DND-41 (cell line): Measurements from ENCODE around the gene CD63.

Experiments
- ATAC-seq: fragments of 200-7000 bp; cut with Tn5 transposase; 3 replicates; pipeline ENCODE4 v1.9.1; 2021; ENCODE audit warnings: low read depth; ENCODE audit not compliant: insufficient read depth
- DNase-seq: peaks from one replicate; pipeline ENCODE4 v3.0.0-alpha.2; 2020
- H2AFZ ChIP-seq: 2 replicates; pipeline ENCODE4 v1.6.0; 2012; ENCODE audit warnings: low read depth, low read length
- H3K27ac ChIP-seq: 2 replicates; pipeline ENCODE4 v1.5.1; 2012; ENCODE audit warnings: low read length, inconsistent platforms
- H3K27me3 ChIP-seq: fragments of 200-600 bp; sonication (generic); 2 replicates; pipeline ENCODE4 v1.6.0; 2012; ENCODE audit warnings: low read length, mild to moderate bottlenecking, inconsistent platforms; ENCODE audit not compliant: insufficient read depth, poor library complexity
- H3K36me3 ChIP-seq: 2 replicates; pipeline ENCODE4 v1.5.1; 2012; ENCODE audit warnings: low read length, inconsistent platforms; ENCODE audit not compliant: insufficient read depth
- H3K4me1 ChIP-seq: 2 replicates; pipeline ENCODE4 v1.5.1; 2012; ENCODE audit warnings: mild to moderate bottlenecking, low read length; ENCODE audit not compliant: insufficient read depth
- H3K4me2 ChIP-seq: 2 replicates; pipeline ENCODE4 v1.6.0; 2012; ENCODE audit warnings: mild to moderate bottlenecking, moderate library complexity, low read length, inconsistent platforms; ENCODE audit not compliant: insufficient read depth
- H3K4me3 ChIP-seq, 2 experiments: fragments of 200-600 bp in 1 of 2; shearing (Covaris generic) in 1 of 2; 2 replicates each; pipeline ENCODE4 v1.5.1; 2012 to 2016; ENCODE audit warnings: inconsistent platforms in 2 of 2, low read length in 2 of 2, mild to moderate bottlenecking in 2 of 2, low read depth in 1 of 2, moderate library complexity in 1 of 2
- H3K79me2 ChIP-seq: 2 replicates; pipeline ENCODE4 v1.6.0; 2012; ENCODE audit warnings: low read length, inconsistent platforms; ENCODE audit not compliant: insufficient read depth
- H3K9ac ChIP-seq: 2 replicates; pipeline ENCODE4 v1.6.0; 2012; ENCODE audit warnings: low read depth, mild to moderate bottlenecking, inconsistent platforms, low read length, moderate library complexity
- H3K9me3 ChIP-seq: 2 replicates; pipeline ENCODE4 v1.5.1; 2012; ENCODE audit warnings: low read length, moderate library complexity, mild to moderate bottlenecking, inconsistent platforms; ENCODE audit not compliant: insufficient read depth, severe bottlenecking
- H4K20me1 ChIP-seq: 2 replicates; pipeline ENCODE4 v1.6.0; 2012; ENCODE audit warnings: low read length; ENCODE audit not compliant: insufficient read depth
- CTCF ChIP-seq: IDR thresholded peaks from 2 replicates; pipeline ENCODE4 v1.5.1; 2012; ENCODE audit warnings: borderline replicate concordance, low read length, moderate library complexity, mild to moderate bottlenecking; ENCODE audit not compliant: poor library complexity, severe bottlenecking; ENCODE audit errors: extremely low read depth
- EZH2 ChIP-seq: IDR thresholded peaks from 3 replicates; pipeline ENCODE4 v1.6.1; 2012; ENCODE audit warnings: borderline replicate concordance, low read depth, mild to moderate bottlenecking, moderate library complexity, low read length, inconsistent platforms; ENCODE audit not compliant: severe bottlenecking

The CD63 gene

DNA sequence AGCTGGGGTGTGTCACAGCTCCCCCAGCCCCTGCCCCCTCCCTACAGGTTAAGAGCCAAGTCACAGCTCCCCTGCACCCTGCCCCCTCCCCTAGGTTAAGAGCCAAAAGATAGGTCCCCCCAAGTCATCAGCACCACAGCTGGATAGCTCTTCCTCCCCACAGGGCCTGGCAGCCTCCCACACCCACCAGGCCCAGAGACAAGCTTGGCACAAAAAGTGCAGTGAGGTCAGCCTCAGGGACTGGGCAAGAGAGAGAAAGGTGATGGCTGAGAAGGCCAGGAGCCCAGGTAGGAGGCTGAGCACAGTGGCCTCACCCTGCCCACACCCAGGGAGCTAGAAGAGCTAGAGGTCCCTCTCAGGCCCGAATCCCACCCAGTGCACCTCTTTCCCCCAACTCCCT lies 29.8 kb downstream of the CD63 start:
- Histone ChIP-seq H3K27me3 (peaks cover 3% of the 10 kb centered on the region), H3K36me3 (no peaks in the 10 kb centered on the region), H3K4me3 (no peak overlapping the region), H2AFZ (no peak overlapping the region), H3K79me2 (no peaks in the 10 kb centered on the region), H3K27ac (no peak overlapping the region), H3K9ac (no peak overlapping the region), H3K9me3 (no peaks in the 10 kb centered on the region), H3K4me2 (no peak overlapping the region), H3K4me1 (no peaks in the 10 kb centered on the region), H4K20me1 (no peaks in the 10 kb centered on the region)
- TF ChIP-seq CTCF (no peak), EZH2 (no peak)
- ATAC-seq (no peak), DNase-seq (no peak)

- TF ChIP-seq EZH2: no peak
- TF ChIP-seq CTCF: no peak
- ATAC-seq: no peak
- Histone ChIP-seq H3K27ac (no peak overlapping the region), H3K79me2 (no peaks in the 10 kb centered on the region), H3K4me3 (no peak overlapping the region), H3K4me2 (no peak overlapping the region), H3K9ac (no peak overlapping the region), H3K4me1 (no peaks in the 10 kb centered on the region), H2AFZ (no peak overlapping the region), H3K9me3 (no peaks in the 10 kb centered on the region), H3K36me3 (no peaks in the 10 kb centered on the region), H3K27me3 (peaks cover 3% of the 10 kb centered on the region), H4K20me1 (no peaks in the 10 kb centered on the region)
- no peak for DNase-seq
Measured at GRCh38 chr12:55698241-55698955, 30.4 kb downstream of the CD63 start.

DNA sequence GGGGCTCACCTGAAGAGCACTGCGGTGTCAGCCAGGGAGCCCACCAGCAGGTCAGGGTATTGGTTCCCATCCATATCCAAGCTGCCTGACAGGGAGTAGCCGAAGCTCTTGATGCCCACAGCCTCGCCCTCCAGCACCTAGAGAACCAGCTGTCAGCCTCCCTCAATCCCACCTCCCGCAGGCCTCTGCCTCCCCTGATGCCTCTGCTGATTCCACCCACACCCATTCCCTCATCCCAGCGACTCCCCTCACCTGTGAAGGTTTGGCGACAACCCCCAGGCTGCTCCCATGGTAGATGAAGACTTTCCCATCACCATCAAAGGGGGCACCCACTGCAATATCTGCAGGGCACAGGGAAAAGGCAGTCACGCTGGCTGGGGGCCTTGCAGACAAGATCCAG lies 31.1 kb downstream of the CD63 start:
- H3K4me1 ChIP-seq: no peaks in the 10 kb centered on the region
- DNase-seq: no peak
- peaks cover 3% of the 10 kb centered on the region for H3K27me3 ChIP-seq
- no peak overlapping the region for H3K4me3 ChIP-seq
- H3K9me3 ChIP-seq: no peaks in the 10 kb centered on the region
- TF ChIP-seq EZH2: no peak
- no peak for TF ChIP-seq CTCF
- H4K20me1 ChIP-seq: no peaks in the 10 kb centered on the region
- H3K27ac ChIP-seq: no peak overlapping the region
- no peak for ATAC-seq
- no peaks in the 10 kb centered on the region for H3K79me2 ChIP-seq
- H3K4me2 ChIP-seq: no peak overlapping the region
- H3K36me3 ChIP-seq: no peaks in the 10 kb centered on the region
- H3K9ac ChIP-seq: no peak overlapping the region
- no peak overlapping the region for H2AFZ ChIP-seq
